HuH-7 (cell line): ENCODE results near the gene COX6B2.
"Not testable (repeated sequence)": the region's sequence is repeated elsewhere in the genome, so short reads cannot be mapped to it uniquely, and the experiment has no call there.

Experiments
- DNase-seq: peaks from one replicate; pipeline ENCODE4 v3.0.0; 2011; ENCODE audit warnings: low spot score

Gene COX6B2

DNA sequence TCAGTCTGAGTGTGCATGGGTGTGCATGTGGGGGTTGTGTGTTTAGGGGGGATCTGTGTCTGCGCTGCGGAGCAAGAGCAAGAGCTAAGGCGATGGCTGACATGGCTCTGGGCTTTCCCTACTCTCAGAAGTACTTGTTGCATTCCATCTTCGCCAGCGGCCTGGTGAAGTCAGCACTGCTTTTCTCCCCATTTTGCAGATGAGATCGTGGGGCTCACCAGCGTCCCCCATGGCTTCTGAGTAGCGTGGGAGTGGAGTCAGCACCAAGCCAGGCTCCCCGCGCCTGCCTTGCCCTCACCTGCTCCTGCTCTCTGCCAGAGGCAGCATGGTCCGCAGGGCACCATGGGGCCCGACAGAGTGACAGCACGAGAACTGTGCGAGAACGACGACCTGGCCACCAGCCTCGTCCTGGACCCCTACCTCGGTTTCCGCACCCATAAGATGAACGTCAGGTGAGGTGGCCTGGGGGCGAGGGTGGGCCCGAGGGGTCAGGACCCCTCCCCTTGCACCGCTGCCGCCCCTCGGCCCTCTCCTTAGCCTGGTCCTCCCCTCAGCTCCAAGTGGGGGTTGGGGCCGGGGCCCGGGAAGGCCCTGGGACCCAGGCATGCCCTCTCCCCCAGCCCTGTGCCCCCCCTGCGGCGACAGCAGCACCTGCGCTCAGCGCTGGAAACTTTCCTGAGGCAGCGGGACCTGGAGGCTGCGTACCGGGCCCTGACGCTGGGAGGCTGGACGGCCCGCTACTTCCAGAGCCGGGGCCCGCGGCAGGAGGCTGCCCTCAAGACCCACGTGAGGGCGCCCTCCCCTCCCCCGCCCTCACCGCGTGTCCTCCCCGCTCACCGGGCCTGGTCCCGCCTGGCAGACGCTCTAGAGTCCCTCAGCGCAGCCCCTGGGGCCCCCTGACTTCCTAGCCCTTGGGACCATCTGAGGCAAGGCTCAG, 12.7 kb downstream of the COX6B2 start:
- no peak for DNase-seq

DNA sequence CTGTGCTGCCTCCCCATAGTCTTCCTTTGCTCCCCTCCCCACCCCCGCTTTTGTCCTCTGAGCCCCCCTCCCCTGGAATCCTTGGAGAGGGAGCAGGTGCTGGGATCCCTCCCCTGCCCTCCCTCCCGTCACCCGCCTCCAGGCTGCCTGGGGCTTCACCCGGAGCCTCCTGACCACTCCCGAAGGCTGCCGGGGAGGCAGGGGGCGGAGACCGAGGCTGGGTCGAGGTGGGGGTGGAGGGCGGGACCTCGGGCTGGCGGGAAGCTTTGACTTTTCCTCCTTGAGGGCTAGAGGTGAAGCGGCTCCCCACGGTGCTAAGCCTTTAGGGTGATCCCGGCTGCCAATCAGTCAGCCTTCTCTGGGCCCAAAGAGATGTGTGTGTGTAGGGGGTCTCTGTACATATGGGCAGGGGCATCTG, 13.3 kb downstream of the COX6B2 start:
- DNase-seq = peak; percentile 96

DNA sequence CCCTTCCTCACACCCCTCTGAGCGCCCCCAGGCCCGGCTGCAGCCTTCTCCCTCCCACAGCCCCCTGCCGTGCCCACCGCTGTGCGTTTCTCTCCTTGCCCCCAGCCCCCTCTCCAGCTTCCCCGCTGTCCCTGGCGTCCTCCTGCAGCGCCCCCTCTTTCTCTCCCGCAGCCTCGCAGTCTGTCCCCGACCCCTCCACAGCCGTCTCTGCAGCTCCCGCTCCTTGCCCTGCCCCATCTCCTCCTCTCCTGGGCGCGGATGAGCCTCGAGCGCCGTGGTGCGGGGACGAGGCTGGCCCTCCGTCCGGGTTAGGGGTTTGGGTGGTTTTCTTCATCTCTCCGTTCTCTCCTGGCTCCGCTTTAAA, 13.8 kb downstream of the COX6B2 start:
- no peak for DNase-seq

DNA sequence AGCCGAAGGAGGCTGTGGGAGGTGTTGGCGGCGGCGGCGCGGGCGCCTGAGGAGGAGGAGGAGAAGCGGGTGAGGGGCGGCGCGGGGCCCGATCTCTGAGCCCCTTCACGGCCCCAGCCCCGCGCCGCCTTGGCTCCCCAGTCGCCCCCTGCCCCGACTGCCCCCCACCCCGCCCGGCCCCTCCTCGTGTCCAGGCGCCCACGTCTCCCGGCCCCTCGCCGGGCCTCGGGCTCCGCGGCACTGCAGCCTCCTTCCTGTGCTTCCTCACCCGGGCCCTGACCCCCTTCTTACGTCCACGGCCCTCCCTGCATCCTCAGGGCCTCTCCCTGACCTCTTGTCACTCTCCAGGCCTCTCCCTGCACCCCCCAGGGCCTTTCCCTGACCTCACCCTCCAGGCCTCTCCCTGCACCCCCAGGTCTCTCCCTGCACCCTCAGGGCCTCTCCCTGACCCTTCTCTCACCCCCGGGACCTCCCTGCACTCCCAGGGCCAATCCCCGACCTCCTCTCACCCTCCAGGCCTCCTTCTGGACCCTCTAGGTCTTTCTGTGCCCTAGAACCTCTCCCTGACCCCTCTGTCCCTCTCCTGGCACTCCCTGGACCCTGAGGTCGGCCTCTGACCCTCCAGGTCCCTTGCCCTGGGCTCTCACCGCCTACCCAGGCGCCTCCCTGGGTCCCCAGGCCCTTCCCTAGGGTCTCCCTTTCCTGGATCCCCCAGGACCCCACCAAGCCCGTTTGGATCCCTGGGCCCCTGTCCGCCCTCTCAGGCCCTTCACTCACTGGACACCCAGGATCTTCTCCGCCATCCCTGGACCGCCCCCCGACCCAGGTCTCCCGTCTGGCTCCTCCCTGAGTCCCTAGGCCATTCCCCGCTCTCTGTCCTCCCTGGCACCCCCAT, 14.4 kb downstream of the COX6B2 start:
- DNase-seq = no peak

DNA sequence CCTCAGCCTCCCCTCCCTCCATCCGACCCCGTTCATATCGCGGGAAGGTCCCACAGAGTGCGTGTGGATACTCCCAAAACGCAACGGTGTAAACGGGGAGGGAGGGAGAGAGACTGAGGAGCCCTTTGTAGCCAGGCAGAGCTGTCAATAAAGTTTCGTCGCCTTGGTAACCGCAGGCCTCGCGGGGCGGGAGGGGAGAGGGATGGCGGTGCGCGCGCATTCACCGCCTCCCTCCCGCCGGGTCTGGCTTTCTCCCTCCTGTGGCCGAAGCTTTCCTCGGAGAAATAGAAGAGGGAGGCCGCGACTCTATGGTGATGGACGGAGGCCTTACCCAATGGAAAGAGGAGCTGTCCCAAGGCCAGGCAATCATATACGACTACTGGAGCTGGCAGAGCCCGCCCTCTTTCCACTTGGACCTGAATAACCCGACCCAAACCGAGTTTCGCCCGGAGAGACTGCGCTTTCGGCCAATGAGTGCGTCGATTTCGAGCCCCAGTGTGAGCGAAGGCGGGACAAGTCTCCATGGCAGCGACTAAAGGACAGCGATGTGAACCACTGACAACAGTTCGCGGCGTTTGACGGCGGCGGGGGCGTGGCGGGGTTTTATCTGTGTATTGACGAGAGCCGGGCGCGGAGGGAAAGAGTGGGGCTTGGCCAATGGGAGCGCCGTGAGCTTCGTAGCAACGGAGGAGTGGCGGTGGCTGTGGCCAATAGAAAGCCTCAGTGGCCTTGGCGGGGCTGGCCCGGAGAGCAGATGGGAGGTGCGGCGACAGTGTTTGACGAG, 15.2 kb downstream of the COX6B2 start, which contains the start of gene KMT5C:
Gene KMT5C (plus strand): TSS at position 772 of the 784 bp plus-strand sequence. CDS start 2,061 bp downstream, outside the sequence.
- peak; percentile 98 for DNase-seq

DNA sequence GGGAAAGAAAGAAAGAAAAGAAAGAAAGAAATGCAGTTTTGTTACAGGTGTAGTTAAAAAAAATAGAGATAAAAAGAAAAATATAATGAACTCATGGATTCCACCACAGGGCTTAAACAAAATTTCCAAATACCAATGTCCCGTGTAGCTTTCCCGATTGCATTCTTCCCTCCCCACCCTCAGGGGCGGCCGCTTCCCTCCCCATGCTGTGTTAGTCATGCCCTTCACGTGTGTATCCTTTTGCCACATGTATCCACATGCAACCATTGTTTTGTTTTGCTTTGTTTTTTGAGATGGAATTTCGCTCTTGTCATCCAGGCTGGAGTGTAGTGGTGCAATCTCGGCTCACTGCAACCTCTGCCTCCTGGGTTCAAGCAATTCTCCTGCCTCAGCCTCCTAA, 18.4 kb downstream of the COX6B2 start:
- no peak for DNase-seq

DNA sequence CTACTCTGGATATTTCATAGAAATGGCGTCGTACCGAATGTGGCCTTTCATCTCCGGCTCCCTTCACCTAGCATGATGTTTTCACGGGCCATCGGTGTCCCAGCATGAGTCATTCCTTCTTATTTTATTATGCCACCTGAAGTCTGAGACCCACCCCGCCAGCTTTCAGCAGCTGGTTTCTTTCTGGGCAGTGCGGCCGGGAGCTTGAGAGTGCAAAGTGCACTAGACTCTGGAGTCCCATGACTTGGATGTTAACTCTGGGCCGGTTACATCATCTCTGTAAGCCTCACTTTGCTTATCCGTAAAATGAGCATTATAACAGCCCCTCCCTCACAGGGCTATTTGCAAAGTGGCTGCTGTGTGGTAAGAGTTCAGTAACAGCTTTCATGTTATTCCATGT, 20.6 kb downstream of the COX6B2 start:
- DNase-seq = peak; percentile 71

DNA sequence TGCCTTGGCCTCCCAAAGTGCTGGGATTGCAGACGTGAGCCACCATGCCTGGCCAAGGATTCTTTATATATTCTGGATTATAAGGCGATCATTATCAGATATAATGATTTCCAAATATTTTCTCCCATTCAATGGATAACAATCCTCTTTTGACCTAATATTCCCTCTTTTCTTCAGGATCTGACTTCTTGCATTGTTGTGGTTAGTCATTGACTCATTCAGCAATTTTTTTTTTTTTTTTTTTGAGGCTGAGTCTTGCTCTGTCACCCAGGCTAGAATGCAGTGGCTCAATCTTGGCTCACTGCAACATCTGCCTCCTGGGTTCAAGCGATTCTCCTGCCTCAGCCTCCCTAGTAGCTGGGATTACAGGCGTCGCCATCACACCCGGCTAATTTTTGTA, 24.7 kb downstream of the COX6B2 start:
- DNase-seq = not testable (repeated sequence)

DNA sequence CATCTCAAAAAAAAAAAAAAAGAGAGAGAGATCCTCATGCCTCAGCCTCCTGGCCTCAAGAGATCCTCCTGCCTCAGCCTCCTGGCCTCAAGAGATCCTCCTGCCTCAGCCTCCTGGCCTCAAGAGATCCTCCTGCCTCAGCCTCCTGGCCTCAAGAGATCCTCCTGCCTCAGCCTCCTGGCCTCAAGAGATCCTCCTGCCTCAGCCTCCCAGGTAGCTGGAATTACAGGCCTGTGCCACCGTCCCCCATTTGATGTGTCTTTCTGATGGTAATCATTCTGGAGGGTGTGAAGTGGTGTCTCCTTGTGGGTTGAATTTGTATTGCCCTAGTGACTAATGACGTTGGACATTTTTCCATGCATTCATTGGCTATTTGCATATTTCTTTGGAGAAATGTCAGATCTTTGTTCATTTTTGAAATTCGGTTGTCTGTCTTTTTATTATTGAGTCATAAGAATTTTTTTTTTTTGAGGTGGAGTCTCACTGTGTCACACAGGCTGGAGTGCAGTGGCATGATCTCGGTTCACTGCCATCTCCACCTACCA, 25.7 kb downstream of the COX6B2 start:
- not testable (repeated sequence) for DNase-seq

DNA sequence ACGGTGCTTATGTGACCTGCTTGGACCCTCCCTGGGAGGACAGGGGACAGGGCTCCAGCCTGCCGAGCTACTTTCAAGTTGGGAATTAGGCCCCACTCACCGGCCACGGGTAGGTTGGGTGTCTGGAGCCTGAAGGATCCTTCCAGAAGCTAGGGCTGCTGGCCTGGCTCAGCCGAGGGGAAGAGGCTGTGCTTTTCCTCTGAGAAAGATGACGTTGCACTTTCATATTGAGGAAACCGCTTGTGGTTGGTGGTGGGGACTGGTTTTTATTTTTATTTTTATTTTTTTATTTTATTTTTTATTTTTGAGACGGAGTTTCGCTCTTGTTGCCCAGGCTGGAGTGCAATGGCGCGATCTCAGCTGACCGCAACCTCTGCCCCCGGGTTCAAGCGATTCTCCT, 29.3 kb downstream of the COX6B2 start, which contains the start of gene TMEM150B:
Gene TMEM150B (minus strand): TSS at position 170 of the 400 bp plus-strand sequence. CDS start 4,305 bp downstream, outside the sequence.
- no peak for DNase-seq

DNA sequence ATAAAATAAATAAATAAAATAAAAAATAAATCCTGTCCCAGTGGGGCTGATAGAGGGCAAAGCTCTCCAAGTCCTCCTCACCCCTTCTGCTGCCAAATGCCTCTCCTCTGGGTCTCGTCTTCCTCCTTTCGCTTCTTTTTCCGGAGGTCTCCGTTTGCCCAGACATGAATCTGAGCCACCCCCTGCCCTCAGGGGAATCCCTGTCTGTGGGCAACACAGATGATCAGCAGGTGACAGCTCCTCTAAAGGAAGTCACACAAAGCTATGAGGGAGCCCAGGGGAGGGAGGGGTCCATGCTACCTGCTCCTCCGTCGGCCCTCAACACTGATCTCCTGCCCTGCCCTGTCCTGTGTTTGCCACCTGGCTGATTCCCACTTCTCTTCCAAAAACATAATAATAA, 29.9 kb downstream of the COX6B2 start:
- DNase-seq = no peak

DNA sequence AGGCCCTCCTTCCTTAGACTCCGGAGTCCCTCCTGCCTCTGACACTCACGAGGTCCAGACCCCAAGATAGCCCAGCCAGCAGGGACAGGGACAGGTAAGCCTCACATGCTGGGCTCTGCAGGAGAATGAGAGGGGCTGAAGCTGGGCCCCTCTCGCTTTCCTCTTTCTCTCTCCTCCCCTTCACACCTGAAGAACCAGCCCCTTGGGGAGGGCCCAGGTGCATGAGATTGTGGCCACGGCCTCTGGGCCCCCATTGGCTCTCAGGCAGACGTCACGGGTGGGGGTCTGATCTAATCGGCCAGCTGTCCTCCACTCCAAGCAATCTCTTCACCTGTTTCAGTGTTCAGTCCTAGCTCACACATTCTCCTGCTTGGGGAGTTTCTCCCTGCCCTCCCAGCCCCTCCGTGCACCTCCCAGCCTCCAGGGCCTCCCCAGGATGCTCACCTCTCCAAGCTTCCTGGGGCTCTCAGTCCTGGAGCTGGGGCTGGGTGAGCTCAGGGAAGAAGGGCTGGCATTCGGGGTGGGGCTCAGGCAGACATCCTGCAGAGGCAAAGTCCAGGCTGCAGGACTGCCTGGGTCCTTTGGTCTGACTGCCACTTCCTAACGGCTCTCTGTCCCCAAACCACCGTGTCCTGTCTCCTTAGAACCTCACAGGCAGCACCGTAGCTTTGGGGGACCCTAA, 32.2 kb downstream of the COX6B2 start:
- DNase-seq = no peak

DNA sequence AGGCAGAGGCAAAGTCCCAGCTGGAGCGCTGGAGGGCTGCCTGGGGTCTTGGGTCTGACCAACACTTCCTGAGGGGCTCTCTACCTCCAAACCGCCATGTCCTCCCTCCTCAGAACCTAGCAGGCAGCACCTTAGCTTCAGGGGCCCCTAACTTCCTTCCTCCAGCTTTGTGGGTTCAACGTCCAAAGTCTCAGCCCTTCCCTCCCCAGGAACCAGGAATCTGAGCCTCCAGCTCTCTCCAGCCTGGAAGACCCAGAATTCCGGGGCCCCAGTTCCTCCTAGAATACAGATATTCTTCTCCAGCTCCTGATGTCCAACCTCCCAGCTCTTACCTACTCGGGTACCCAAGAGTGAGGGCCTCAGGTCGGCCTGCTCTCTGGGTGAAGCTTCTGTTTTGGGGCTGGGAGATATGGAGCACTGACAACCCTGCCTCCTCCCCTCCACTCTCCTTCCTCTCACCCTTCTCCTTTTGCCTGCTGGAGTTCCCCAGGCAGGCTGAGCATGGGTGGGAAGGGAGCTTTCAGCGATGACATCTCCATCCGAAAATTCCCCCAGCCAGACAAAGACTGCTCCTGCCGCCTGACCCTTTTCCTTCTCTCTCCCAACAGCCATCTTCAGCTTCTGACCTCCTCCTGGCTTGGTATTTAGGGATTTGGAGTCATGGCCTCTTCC, 32.9 kb downstream of the COX6B2 start:
- DNase-seq = no peak

DNA sequence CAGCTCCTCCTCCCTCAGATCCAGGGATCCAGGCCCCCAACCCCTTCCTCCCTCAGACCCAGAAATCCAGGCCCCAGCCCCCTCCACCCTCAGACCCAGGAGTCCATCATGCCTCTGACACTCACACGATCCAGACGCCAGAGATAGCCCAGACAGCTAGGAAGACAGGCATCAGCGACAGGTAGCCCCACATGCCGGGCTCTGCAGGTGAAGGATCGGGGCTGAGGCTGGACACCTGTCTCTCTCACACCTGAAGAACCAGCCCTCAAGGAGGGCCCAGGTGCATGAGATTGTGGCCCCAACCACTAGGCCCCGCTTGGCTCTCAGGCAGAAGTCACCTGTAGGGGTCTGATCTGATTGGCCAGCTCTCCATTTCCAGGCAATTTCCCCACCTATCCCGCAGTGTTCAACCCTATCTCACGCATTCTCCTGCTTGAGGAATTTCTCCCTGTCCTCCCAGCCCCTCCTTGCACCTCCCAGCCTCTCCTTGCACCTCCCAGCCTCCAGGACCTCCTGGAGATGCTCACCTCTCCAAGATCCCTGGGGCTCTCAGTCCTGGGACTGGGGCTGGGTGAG, 33.6 kb downstream of the COX6B2 start:
- DNase-seq = no peak

DNA sequence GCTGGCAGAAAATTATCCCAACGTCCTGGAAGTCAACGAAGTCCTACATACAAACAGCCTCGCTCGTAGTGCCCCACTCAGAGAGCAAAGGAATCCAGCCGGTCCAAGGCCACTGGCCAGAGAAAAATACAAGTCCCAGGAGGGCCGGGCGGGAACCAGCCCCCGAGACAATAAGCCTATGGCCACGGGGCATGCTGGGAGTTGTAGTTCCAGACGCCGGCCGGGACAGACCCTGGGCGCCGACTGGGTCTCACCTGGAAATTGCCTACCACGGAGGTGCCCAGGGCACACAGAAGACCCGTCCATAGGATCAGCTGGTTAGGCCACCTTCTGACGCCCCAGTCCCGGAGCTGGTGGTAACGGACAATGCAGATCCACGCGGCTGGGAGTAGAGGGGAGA, 34.7 kb downstream of the COX6B2 start:
- peak; percentile 72 for DNase-seq

DNA sequence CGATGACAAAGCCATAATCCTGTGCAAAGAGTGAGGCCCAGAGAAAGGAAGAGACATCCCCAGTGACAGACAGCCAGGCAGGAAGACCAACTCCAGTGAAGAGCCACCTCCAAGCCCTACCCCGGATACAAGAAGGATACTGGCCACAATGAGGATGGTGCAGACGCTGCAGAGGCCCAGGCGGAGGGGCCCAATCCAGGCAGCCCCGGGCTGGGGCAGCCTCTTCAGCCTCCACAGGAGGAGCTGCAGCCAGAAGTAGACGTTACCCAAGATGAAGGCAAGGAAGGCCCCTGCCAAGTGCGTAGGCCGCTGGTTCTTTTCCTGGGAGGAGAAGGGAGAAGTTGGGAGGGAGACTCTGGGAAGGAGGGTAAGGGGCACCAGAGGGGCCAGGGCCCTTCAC, 37.9 kb downstream of the COX6B2 start:
- no peak for DNase-seq

DNA sequence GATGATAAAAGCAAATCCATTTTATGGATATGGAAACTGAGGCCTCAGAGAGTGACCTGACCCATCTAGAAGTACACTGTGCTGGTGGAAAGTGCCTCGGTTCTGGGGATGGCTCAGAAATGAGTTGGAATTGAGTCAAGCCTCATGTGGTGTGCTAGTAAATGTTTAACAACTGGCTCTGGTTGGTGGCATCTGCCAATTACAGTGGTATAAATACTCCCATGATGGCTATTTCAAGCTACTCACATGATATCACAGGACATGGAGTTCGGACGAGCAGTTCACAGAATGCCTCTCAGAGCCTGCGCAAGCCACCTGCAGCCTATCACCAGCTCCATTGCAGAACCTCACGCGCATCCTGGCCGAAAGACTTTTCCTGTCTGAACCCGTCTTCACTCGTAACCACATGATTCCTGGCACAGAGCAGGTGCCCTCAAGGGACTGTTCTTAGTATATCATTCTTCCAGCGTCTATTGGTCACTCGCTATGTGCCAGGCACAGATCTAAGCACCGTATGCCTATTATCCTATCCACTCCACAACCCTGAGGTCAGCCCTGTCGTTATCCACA, 38.5 kb downstream of the COX6B2 start:
- no peak for DNase-seq

DNA sequence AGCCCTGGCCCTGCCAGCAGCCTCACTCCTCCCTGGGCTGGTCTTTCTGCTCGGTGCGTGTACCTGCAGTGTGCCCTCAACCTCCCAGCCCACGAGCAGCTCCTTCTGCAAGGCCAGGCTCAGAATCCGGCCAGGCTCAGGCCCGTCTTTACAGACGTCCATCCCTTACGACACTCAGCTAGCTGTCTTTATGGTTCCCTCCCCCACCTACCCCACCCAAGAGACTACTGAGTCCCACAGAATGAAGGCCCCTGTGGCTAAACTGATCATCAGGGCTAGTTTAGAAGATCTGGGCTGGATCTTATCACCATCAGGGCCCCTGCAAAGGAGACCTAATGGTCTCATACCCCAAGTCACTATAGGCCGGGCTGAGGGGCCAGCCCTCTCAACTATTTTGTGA, 40.1 kb downstream of the COX6B2 start:
- DNase-seq = no peak

DNA sequence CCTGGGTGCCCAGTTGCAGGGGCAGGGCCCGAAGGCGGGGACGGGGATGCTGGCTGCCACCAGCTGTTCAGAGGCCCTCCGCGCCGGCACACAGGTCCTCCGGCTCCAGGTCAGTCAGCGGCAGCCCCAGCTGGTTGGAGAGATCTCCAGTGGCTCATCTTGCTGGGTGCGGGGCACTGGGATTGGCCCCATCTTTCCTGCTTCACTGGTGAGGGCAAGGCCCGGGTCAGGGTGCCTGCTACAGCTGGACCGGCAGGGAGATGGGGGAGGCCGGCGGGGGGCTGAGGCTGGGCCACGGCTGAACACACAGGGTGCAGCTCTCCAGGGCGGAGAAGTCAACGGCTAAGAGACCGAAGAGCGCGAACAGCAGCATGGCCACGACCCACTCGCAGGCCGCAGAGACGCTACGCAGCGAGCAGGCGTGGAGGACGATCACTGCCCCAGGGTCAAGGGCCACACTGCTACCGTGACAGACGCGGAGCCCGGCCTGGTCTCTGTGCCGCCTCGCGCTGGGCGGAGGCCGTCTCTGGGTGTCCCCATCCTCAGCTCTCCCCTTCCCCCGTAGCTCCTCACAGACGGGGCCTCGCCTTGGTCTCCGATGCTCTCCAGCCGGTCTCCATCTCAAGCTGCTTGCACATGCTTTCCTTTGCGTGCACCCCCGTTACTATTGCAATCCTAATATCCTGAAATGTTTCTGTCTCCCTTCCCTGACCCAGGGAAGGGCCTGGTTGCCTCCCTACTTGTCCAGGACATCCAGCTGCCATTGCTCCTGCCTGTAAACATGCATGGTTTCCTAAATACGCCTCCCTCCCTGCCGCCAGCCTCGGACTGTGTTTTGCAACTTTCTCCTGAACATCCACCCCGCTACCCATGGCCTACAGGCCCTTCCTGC, 41.7 kb downstream of the COX6B2 start:
- DNase-seq = no peak
